GM23338 (cell line): ENCODE results near the gene NAA16. TPM values are rescaled to one million over a fixed set of nuclear protein-coding genes. Genes with fewer than 3 reads are reported as not detected.
"Not testable (repeated sequence)": the region's sequence is repeated elsewhere in the genome, so short reads cannot be mapped to it uniquely, and the experiment has no call there.

Source experiments
- ATAC-seq: fragments of 200-7000 bp; cut with Tn5 transposase; 3 replicates; pipeline ENCODE4 v1.9.1; 2020
- DNase-seq: peaks from one replicate; pipeline ENCODE4 v3.0.0-alpha.2; 2015; ENCODE audit warnings: low spot score
- H2AFZ ChIP-seq: fragments of 200-600 bp; sonication (generic); 2 replicates; pipeline ENCODE4 v1.8.0; 2016; ENCODE audit warnings: antibody characterized with exemption, mild to moderate bottlenecking, moderate library complexity
- H3F3A ChIP-seq: fragments of 200-600 bp; sonication (generic); replicated peaks from 2 replicates; pipeline ENCODE4 v1.8.0; 2017; ENCODE audit warnings: antibody characterized with exemption, mixed run types, low read depth
- H3K27ac ChIP-seq: fragments of 200-600 bp; sonication (generic); 2 replicates; pipeline ENCODE4 v1.6.1; 2016; ENCODE audit warnings: low read depth
- H3K27me3 ChIP-seq: fragments of 200-600 bp; sonication (generic); 2 replicates; pipeline ENCODE4 v1.8.0; 2016; ENCODE audit warnings: mild to moderate bottlenecking, mixed run types, moderate library complexity; ENCODE audit not compliant: insufficient read depth
- H3K36me3 ChIP-seq: fragments of 200-600 bp; sonication (generic); 2 replicates; pipeline ENCODE4 v1.8.0; 2016; ENCODE audit warnings: mild to moderate bottlenecking; ENCODE audit not compliant: insufficient read depth
- H3K4me1 ChIP-seq: fragments of 200-600 bp; sonication (generic); 2 replicates; pipeline ENCODE4 v1.8.0; 2016; ENCODE audit warnings: mild to moderate bottlenecking, moderate library complexity; ENCODE audit not compliant: insufficient read depth
- H3K4me2 ChIP-seq: fragments of 200-600 bp; sonication (generic); 2 replicates; pipeline ENCODE4 v1.7.1; 2017; ENCODE audit warnings: mixed run types
- H3K4me3 ChIP-seq: fragments of 200-600 bp; sonication (generic); 2 replicates; pipeline ENCODE4 v1.6.1; 2016; ENCODE audit warnings: mixed run types
- H3K79me2 ChIP-seq: fragments of 200-600 bp; sonication (generic); replicated peaks from 2 replicates; pipeline ENCODE4 v1.8.0; 2017; ENCODE audit warnings: mild to moderate bottlenecking; ENCODE audit not compliant: insufficient read depth
- H3K9me2 ChIP-seq: fragments of 200-600 bp; sonication (generic); 2 replicates; pipeline ENCODE4 v1.8.0; 2017; ENCODE audit not compliant: insufficient read depth
- H4K20me1 ChIP-seq: fragments of 200-600 bp; sonication (generic); replicated peaks from 2 replicates; pipeline ENCODE4 v1.8.0; 2017; ENCODE audit warnings: mild to moderate bottlenecking; ENCODE audit not compliant: insufficient read depth
- H3K27ac Mint-ChIP-seq: 2 replicates; pipeline ENCODE4 v1.8.0; 2020; ENCODE audit warnings: inconsistent platforms, mild to moderate bottlenecking, moderate library complexity, mixed read lengths
- H3K27me3 Mint-ChIP-seq: 3 replicates; pipeline ENCODE4 v1.8.0; 2022; ENCODE audit warnings: low read depth, mild to moderate bottlenecking, moderate library complexity, mixed read lengths, inconsistent platforms; ENCODE audit not compliant: insufficient read depth, poor library complexity
- H3K36me3 Mint-ChIP-seq: 3 replicates; pipeline ENCODE4 v1.8.0; 2021; ENCODE audit warnings: low read depth, mild to moderate bottlenecking, inconsistent platforms, moderate library complexity, mixed read lengths
- H3K4me1 Mint-ChIP-seq: 3 replicates; pipeline ENCODE4 v1.8.0; 2020; ENCODE audit warnings: mild to moderate bottlenecking, inconsistent platforms, mixed read lengths
- H3K4me3 Mint-ChIP-seq: 3 replicates; pipeline ENCODE4 v1.8.0; 2021; ENCODE audit warnings: moderate library complexity, mild to moderate bottlenecking, inconsistent platforms, mixed read lengths
- H3K9me3 Mint-ChIP-seq: 3 replicates; pipeline ENCODE4 v1.8.0; 2020; ENCODE audit warnings: moderate library complexity, mild to moderate bottlenecking, inconsistent platforms, mixed read lengths
- CREB1 ChIP-seq: fragments of 250-450 bp; sonication (Bioruptor Pico); IDR thresholded peaks from 2 replicates; pipeline ENCODE4 v1.5.0; 2020; ENCODE audit warnings: low read depth, mild to moderate bottlenecking, moderate library complexity
- EZH2phosphoT487 ChIP-seq: fragments of 200-600 bp; sonication (generic); IDR thresholded peaks from one replicate; pipeline ENCODE4 v1.8.1; 2018; ENCODE audit warnings: antibody characterized with exemption; ENCODE audit not compliant: unreplicated experiment
- NANOG ChIP-seq: IDR thresholded peaks from 2 replicates; pipeline ENCODE4 v1.6.1; 2016; ENCODE audit warnings: antibody characterized with exemption, borderline replicate concordance
- STAT1 ChIP-seq: IDR thresholded peaks from one replicate; pipeline ENCODE4 v1.6.1; 2016; ENCODE audit warnings: antibody characterized with exemption; ENCODE audit not compliant: unreplicated experiment
- ZNF114 ChIP-seq: fragments of 250-450 bp; sonication (Bioruptor Pico); IDR thresholded peaks from 2 replicates; pipeline ENCODE4 v1.5.0; 2020; ENCODE audit warnings: mild to moderate bottlenecking, moderate library complexity
- polyA plus RNA-seq: library from polyadenylated mRNA; unstranded; fragments of >200 nt; fragmentation: Nextera tagmentation; extraction: Ambion mirVana; gene quantifications from 2 replicates; pipeline ENCODE4 v1.2.1, GENCODE V29; 2016
- total RNA-seq: library from RNA; depleted of rRNA; stranded (reverse); fragments of >200 nt; shearing (Covaris generic); gene quantifications from 2 replicates; pipeline ENCODE4 v1.2.3, GENCODE V29; 2014
- TF ChIP-seq, protein P1 (sequence below), 2 experiments: fragments of 200-600 bp in 1 of 2; sonication (generic) in 1 of 2; conservative IDR thresholded peaks; 2 replicates each; pipeline versions ENCODE4 v1.5.1 to v1.6.1; 2016 to 2017; ENCODE audit warnings: antibody characterized with exemption in 2 of 2, low read depth in 2 of 2, mild to moderate bottlenecking in 2 of 2, moderate library complexity in 1 of 2
- TF ChIP-seq, protein P2 (sequence below): IDR thresholded peaks from 2 replicates; pipeline ENCODE4 v1.6.1; 2016; ENCODE audit warnings: antibody characterized with exemption
- TF ChIP-seq, protein P3 (sequence below): fragments of 250-450 bp; sonication (Bioruptor Pico); IDR thresholded peaks from 2 replicates; pipeline ENCODE4 v1.5.0; 2020; ENCODE audit warnings: mild to moderate bottlenecking, moderate library complexity

NAA16 gene
- total and polyA plus RNA-seq, 2 experiments from 2014 or later = 42.3 to 51.7 TPM

DNA sequence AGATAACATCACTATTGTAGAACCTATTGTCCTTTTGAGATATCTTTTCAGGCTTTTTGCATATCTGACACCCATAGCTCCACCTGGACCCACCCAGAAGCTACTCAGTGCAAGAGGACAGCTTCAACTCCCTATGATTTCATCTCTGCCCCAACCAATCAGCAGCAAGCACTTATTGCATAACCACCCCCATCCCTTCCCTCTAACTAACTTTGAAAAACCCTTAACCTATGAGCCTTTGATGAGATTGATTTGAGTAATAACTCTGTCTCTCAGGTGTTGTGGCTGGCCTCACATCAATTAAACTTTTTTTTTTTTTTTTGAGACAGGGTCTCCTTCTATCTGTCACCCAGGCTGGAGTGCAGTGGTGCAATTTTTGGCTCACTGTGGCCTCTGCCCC lies 34.2 kb upstream of the NAA16 start:
- no peak overlapping the region for H3K27ac Mint-ChIP-seq
- Histone ChIP-seq H3F3A (no peaks in the 10 kb centered on the region), H3K9me2 (peaks cover 12% of the 10 kb centered on the region; the same call in 1 of the 2 replicates), H3K4me3 (no peak overlapping the region), H3K36me3 (no peaks in the 10 kb centered on the region), H3K27ac (no peak overlapping the region), H2AFZ (no peak overlapping the region), H3K27me3 (no peaks in the 10 kb centered on the region), H4K20me1 (no peaks in the 10 kb centered on the region), H3K4me1 (peaks cover 36% of the 10 kb centered on the region), H3K79me2 (no peaks in the 10 kb centered on the region), H3K4me2 (peak overlapping the region; percentile 11; the same call in 1 of the 2 replicates)
- peaks cover under 1% of the 10 kb centered on the region for H3K27me3 Mint-ChIP-seq
- ATAC-seq (no peak), DNase-seq (no peak)
- no peak overlapping the region for H3K4me3 Mint-ChIP-seq
- TF ChIP-seq CREB1 (CRISPR knock-in tag) (no peak), STAT1 (no peak), ZNF114 (CRISPR knock-in tag) (no peak), NANOG (no peak), EZH2phosphoT487 (no peak)
- TF ChIP-seq, protein P1, sequence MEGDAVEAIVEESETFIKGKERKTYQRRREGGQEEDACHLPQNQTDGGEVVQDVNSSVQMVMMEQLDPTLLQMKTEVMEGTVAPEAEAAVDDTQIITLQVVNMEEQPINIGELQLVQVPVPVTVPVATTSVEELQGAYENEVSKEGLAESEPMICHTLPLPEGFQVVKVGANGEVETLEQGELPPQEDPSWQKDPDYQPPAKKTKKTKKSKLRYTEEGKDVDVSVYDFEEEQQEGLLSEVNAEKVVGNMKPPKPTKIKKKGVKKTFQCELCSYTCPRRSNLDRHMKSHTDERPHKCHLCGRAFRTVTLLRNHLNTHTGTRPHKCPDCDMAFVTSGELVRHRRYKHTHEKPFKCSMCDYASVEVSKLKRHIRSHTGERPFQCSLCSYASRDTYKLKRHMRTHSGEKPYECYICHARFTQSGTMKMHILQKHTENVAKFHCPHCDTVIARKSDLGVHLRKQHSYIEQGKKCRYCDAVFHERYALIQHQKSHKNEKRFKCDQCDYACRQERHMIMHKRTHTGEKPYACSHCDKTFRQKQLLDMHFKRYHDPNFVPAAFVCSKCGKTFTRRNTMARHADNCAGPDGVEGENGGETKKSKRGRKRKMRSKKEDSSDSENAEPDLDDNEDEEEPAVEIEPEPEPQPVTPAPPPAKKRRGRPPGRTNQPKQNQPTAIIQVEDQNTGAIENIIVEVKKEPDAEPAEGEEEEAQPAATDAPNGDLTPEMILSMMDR (conservative IDR thresholded peaks at IDR 0.05; ENCODE audit: low read depth in 2 of 2) = no peak
- TF ChIP-seq, protein P2, sequence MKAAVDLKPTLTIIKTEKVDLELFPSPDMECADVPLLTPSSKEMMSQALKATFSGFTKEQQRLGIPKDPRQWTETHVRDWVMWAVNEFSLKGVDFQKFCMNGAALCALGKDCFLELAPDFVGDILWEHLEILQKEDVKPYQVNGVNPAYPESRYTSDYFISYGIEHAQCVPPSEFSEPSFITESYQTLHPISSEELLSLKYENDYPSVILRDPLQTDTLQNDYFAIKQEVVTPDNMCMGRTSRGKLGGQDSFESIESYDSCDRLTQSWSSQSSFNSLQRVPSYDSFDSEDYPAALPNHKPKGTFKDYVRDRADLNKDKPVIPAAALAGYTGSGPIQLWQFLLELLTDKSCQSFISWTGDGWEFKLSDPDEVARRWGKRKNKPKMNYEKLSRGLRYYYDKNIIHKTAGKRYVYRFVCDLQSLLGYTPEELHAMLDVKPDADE = no peak
- TF ChIP-seq, protein P3, sequence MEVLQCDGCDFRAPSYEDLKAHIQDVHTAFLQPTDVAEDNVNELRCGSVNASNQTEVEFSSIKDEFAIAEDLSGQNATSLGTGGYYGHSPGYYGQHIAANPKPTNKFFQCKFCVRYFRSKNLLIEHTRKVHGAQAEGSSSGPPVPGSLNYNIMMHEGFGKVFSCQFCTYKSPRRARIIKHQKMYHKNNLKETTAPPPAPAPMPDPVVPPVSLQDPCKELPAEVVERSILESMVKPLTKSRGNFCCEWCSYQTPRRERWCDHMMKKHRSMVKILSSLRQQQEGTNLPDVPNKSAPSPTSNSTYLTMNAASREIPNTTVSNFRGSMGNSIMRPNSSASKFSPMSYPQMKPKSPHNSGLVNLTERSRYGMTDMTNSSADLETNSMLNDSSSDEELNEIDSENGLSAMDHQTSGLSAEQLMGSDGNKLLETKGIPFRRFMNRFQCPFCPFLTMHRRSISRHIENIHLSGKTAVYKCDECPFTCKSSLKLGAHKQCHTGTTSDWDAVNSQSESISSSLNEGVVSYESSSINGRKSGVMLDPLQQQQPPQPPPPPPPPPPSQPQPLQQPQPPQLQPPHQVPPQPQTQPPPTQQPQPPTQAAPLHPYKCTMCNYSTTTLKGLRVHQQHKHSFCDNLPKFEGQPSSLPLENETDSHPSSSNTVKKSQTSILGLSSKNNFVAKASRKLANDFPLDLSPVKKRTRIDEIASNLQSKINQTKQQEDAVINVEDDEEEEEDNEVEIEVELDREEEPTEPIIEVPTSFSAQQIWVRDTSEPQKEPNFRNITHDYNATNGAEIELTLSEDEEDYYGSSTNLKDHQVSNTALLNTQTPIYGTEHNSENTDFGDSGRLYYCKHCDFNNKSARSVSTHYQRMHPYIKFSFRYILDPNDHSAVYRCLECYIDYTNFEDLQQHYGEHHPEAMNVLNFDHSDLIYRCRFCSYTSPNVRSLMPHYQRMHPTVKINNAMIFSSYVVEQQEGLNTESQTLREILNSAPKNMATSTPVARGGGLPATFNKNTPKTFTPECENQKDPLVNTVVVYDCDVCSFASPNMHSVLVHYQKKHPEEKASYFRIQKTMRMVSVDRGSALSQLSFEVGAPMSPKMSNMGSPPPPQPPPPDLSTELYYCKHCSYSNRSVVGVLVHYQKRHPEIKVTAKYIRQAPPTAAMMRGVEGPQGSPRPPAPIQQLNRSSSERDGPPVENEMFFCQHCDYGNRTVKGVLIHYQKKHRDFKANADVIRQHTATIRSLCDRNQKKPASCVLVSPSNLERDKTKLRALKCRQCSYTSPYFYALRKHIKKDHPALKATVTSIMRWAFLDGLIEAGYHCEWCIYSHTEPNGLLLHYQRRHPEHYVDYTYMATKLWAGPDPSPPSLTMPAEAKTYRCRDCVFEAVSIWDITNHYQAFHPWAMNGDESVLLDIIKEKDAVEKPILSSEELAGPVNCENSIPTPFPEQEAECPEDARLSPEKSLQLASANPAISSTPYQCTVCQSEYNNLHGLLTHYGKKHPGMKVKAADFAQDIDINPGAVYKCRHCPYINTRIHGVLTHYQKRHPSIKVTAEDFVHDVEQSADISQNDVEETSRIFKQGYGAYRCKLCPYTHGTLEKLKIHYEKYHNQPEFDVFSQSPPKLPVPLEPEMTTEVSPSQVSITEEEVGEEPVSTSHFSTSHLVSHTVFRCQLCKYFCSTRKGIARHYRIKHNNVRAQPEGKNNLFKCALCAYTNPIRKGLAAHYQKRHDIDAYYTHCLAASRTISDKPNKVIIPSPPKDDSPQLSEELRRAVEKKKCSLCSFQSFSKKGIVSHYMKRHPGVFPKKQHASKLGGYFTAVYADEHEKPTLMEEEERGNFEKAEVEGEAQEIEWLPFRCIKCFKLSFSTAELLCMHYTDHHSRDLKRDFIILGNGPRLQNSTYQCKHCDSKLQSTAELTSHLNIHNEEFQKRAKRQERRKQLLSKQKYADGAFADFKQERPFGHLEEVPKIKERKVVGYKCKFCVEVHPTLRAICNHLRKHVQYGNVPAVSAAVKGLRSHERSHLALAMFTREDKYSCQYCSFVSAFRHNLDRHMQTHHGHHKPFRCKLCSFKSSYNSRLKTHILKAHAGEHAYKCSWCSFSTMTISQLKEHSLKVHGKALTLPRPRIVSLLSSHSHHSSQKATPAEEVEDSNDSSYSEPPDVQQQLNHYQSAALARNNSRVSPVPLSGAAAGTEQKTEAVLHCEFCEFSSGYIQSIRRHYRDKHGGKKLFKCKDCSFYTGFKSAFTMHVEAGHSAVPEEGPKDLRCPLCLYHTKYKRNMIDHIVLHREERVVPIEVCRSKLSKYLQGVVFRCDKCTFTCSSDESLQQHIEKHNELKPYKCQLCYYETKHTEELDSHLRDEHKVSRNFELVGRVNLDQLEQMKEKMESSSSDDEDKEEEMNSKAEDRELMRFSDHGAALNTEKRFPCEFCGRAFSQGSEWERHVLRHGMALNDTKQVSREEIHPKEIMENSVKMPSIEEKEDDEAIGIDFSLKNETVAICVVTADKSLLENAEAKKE (CRISPR knock-in tag) = no peak
- peaks cover 5% of the 10 kb centered on the region for H3K9me3 Mint-ChIP-seq
- no peaks in the 10 kb centered on the region for H3K36me3 Mint-ChIP-seq
- H3K4me1 Mint-ChIP-seq = peaks cover 31% of the 10 kb centered on the region

DNA sequence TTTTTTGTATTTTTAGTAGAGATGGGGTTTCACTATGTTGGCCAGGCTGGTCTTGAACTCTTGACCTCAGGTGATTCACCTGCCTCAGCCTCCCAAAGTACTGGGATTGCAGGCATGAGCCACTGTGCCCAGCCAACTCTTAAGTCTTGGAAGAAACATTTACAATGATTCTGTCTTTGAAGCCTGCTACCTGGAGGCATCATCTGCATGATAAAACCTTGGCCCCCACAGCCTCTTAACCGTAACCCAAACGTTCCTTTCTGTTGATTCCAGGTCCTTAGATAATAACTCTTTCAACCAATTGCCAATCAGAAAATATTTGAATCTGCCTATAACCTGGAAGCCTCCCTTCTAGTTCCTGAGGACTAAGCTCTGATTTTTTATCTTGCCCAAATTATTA lies 31.9 kb upstream of the NAA16 start:
- H3K27ac Mint-ChIP-seq, H3K79me2 ChIP-seq, H3K27me3 Mint-ChIP-seq, H2AFZ ChIP-seq, H3K4me3 ChIP-seq, H3K27me3 ChIP-seq, H3K36me3 ChIP-seq, H3K27ac ChIP-seq, H3K4me3 Mint-ChIP-seq, H3F3A ChIP-seq, H4K20me1 ChIP-seq, H3K9me3 Mint-ChIP-seq, H3K36me3 Mint-ChIP-seq: not testable (repeated sequence)
- peaks cover 31% of the 10 kb centered on the region for H3K4me1 Mint-ChIP-seq
- H3K4me2 ChIP-seq = peak overlapping the region; percentile 59
- peaks cover 36% of the 10 kb centered on the region for H3K4me1 ChIP-seq
- peaks cover 12% of the 10 kb centered on the region; the same call in 1 of the 2 replicates for H3K9me2 ChIP-seq
- DNase-seq (peak; percentile 62), ATAC-seq (peak; percentile 87)
